SK-N-SH (cell line): Measurements from ENCODE around the gene RBM20.

Source experiments
- CTCF ChIP-seq: fragments of 200-600 bp; sonication (generic); IDR thresholded peaks from 2 replicates; pipeline ENCODE4 v1.6.1; 2017; ENCODE audit warnings: antibody characterized with exemption, mild to moderate bottlenecking, moderate library complexity
- RAD21 ChIP-seq: IDR thresholded peaks from 2 replicates; pipeline ENCODE4 v1.6.1; 2012; ENCODE audit warnings: mild to moderate bottlenecking, low read length

GRCh38 chr10:110642204-110643034 lies 1.7 kb upstream of the RBM20 start:
- TF ChIP-seq RAD21 (no peak), CTCF (no peak)
